ENCODE results near the gene SLC43A2. TPM values are rescaled to one million over a fixed set of nuclear protein-coding genes. Genes with fewer than 3 reads are reported as not detected.
A peak's percentile ranks its signal among the peaks of the same experiment; 100 is the strongest.

SLC43A2 gene
- total and polyA plus RNA-seq, 2 of the 13 experiments (the other 11 are each of a cell fraction or from before 2014, with no cell fraction given), result 7.3 to 20.0 TPM

GRCh38 chr17:1606352-1606985 is 22.2 kb downstream of the SLC43A2 start (continued):
- TF ChIP-seq EP300 (IDR thresholded peaks at IDR 0.05; ENCODE audit: low read depth in 2 of 2, low read length in 2 of 2) (peak in 1 of 2 experiments; percentile 47; a peak in 1 of 4 replicates), EP300 (CRISPR knock-in tag; IDR thresholded peaks at IDR 0.05; ENCODE audit: borderline replicate concordance) (no peak), ZNF530 (CRISPR knock-in tag; IDR thresholded peaks at IDR 0.05; ENCODE audit: low read depth) (no peak), DR1 (CRISPR knock-in tag; IDR thresholded peaks at IDR 0.05) (no peak), FOXO1 (CRISPR knock-in tag; IDR thresholded peaks at IDR 0.05) (peak; percentile 66), PREB (CRISPR knock-in tag; IDR thresholded peaks at IDR 0.05) (no peak), RXRB (CRISPR knock-in tag; IDR thresholded peaks at IDR 0.05; ENCODE audit: borderline replicate concordance) (peak; percentile 59), ZNF670 (CRISPR knock-in tag; IDR thresholded peaks at IDR 0.05; ENCODE audit: borderline replicate concordance) (no peak), REXO4 (CRISPR knock-in tag; IDR thresholded peaks at IDR 0.05; ENCODE audit: borderline replicate concordance) (no peak), KLF13 (CRISPR knock-in tag; IDR thresholded peaks at IDR 0.05) (no peak), YY1 (IDR thresholded peaks at IDR 0.05; ENCODE audit: insufficient read depth, insufficient replicate concordance, low read depth, low read length) (no peak), SMARCE1 (IDR thresholded peaks at IDR 0.05; ENCODE audit: borderline replicate concordance) (no peak), JUN (CRISPR knock-in tag; IDR thresholded peaks at IDR 0.05) (no peak), BCL6 (CRISPR knock-in tag; IDR thresholded peaks at IDR 0.05) (no peak), ZNF777 (CRISPR knock-in tag; IDR thresholded peaks at IDR 0.05) (peak; percentile 44; the same call in 1 of the 2 replicates), ZNF12 (CRISPR knock-in tag; IDR thresholded peaks at IDR 0.05) (no peak), ZNF138 (CRISPR knock-in tag; IDR thresholded peaks at IDR 0.05; ENCODE audit: low read depth) (0 out of 2 replicates have a peak, but pooled peaks have one; percentile 60), ZBTB7A (CRISPR knock-in tag; IDR thresholded peaks at IDR 0.05) (peak; percentile 47; the same call in 1 of the 2 replicates), ZFP36L2 (CRISPR knock-in tag; IDR thresholded peaks at IDR 0.05) (no peak), KDM5A (IDR thresholded peaks at IDR 0.05; ENCODE audit: borderline replicate concordance, low read length) (no peak)
- TF ChIP-seq, protein P1, sequence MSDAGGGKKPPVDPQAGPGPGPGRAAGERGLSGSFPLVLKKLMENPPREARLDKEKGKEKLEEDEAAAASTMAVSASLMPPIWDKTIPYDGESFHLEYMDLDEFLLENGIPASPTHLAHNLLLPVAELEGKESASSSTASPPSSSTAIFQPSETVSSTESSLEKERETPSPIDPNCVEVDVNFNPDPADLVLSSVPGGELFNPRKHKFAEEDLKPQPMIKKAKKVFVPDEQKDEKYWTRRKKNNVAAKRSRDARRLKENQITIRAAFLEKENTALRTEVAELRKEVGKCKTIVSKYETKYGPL (CRISPR knock-in tag; IDR thresholded peaks at IDR 0.05), result no peak
- TF ChIP-seq, protein P2, sequence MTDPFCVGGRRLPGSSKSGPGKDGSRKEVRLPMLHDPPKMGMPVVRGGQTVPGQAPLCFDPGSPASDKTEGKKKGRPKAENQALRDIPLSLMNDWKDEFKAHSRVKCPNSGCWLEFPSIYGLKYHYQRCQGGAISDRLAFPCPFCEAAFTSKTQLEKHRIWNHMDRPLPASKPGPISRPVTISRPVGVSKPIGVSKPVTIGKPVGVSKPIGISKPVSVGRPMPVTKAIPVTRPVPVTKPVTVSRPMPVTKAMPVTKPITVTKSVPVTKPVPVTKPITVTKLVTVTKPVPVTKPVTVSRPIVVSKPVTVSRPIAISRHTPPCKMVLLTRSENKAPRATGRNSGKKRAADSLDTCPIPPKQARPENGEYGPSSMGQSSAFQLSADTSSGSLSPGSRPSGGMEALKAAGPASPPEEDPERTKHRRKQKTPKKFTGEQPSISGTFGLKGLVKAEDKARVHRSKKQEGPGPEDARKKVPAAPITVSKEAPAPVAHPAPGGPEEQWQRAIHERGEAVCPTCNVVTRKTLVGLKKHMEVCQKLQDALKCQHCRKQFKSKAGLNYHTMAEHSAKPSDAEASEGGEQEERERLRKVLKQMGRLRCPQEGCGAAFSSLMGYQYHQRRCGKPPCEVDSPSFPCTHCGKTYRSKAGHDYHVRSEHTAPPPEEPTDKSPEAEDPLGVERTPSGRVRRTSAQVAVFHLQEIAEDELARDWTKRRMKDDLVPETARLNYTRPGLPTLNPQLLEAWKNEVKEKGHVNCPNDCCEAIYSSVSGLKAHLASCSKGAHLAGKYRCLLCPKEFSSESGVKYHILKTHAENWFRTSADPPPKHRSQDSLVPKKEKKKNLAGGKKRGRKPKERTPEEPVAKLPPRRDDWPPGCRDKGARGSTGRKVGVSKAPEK (CRISPR knock-in tag; IDR thresholded peaks at IDR 0.05; ENCODE audit: borderline replicate concordance), result 0 out of 2 replicates have a peak, but pooled peaks have one; percentile 33
- TF ChIP-seq, protein P3, sequence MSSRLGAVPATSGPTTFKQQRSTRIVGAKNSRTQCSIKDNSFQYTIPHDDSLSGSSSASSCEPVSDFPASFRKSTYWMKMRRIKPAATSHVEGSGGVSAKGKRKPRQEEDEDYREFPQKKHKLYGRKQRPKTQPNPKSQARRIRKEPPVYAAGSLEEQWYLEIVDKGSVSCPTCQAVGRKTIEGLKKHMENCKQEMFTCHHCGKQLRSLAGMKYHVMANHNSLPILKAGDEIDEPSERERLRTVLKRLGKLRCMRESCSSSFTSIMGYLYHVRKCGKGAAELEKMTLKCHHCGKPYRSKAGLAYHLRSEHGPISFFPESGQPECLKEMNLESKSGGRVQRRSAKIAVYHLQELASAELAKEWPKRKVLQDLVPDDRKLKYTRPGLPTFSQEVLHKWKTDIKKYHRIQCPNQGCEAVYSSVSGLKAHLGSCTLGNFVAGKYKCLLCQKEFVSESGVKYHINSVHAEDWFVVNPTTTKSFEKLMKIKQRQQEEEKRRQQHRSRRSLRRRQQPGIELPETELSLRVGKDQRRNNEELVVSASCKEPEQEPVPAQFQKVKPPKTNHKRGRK (CRISPR knock-in tag; IDR thresholded peaks at IDR 0.05), result no peak

Data from HepG2 (cell line).